Esophagus muscularis mucosa (tissue), 3 donors: ENCODE data around the gene GARRE1.

Source experiments
- EP300 ChIP-seq: sonication (generic); formaldehyde crosslinking; IDR thresholded peaks from one replicate; pipeline ENCODE4 v1.6.1; 2017; ENCODE audit warnings: antibody characterized with exemption
- TF ChIP-seq, protein P1 (sequence below), 3 experiments: fragments of 200-600 bp in 2 of 3; fragments of 450-650 bp in 1 of 3; sonication (generic) in 2 of 3; IDR thresholded peaks; one replicate each; pipeline ENCODE4 v1.5.1; 2017 to 2019; ENCODE audit warnings: antibody characterized with exemption in 3 of 3, mild to moderate bottlenecking in 2 of 3, moderate library complexity in 1 of 3

DNA sequence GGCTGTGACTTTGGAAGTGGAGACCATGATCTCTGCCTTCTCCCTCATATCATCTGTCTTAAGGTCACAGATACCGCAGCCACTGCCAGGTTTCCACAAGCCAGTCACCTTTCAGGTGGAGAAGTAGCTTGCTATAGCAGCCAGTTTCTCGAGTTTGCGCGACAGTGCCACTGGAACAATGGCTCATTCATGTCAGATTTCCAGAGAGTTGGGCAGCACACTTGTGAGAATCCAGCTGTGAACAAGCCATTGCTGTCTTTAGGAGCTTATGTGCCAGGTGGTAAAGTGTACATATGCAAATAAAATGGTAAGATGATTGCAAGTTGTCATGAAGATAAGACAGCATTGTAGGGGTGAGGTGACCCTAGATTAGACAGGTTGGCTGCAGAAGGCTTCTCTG is 22.3 kb downstream of the GARRE1 start:
- TF ChIP-seq, protein P1, sequence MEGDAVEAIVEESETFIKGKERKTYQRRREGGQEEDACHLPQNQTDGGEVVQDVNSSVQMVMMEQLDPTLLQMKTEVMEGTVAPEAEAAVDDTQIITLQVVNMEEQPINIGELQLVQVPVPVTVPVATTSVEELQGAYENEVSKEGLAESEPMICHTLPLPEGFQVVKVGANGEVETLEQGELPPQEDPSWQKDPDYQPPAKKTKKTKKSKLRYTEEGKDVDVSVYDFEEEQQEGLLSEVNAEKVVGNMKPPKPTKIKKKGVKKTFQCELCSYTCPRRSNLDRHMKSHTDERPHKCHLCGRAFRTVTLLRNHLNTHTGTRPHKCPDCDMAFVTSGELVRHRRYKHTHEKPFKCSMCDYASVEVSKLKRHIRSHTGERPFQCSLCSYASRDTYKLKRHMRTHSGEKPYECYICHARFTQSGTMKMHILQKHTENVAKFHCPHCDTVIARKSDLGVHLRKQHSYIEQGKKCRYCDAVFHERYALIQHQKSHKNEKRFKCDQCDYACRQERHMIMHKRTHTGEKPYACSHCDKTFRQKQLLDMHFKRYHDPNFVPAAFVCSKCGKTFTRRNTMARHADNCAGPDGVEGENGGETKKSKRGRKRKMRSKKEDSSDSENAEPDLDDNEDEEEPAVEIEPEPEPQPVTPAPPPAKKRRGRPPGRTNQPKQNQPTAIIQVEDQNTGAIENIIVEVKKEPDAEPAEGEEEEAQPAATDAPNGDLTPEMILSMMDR (IDR thresholded peaks at IDR 0.05), result no peak
- TF ChIP-seq EP300, result no peak
